ENCODE measurements around the gene ZNF678. TPM values are rescaled to one million over a fixed set of nuclear protein-coding genes. Genes with fewer than 3 reads are reported as not detected.

The ZNF678 gene
- total and polyA plus RNA-seq, 2 experiments from 2014 or later = 2.3 to 11.5 TPM

DNA sequence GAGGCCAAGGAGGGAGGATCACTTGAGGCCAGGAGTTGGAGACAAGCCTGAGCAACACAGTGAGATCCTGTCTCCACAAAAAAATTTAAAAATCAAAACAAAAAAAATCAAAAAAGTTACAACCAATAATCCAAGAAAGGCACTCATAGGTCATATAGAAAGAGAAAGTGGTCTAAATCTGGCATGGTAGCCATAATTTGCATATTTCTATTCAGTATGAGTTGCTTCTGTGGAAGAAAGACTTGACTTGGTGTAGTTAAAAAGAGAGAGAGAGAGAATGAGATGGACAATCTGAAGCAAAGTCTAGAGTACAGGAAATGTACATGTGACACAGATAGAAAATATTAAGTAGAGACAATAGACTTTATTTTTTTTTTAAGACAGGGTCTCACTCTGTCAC lies 149.3 kb downstream of the ZNF678 start:
- TF ChIP-seq EZH2 (IDR thresholded peaks at IDR 0.05; ENCODE audit: borderline replicate concordance) (no peak), EZH2phosphoT487 (IDR thresholded peaks at IDR 0.05; ENCODE audit: low read depth, severe bottlenecking, unreplicated experiment) (no peak)
- TF ChIP-seq, protein P1, sequence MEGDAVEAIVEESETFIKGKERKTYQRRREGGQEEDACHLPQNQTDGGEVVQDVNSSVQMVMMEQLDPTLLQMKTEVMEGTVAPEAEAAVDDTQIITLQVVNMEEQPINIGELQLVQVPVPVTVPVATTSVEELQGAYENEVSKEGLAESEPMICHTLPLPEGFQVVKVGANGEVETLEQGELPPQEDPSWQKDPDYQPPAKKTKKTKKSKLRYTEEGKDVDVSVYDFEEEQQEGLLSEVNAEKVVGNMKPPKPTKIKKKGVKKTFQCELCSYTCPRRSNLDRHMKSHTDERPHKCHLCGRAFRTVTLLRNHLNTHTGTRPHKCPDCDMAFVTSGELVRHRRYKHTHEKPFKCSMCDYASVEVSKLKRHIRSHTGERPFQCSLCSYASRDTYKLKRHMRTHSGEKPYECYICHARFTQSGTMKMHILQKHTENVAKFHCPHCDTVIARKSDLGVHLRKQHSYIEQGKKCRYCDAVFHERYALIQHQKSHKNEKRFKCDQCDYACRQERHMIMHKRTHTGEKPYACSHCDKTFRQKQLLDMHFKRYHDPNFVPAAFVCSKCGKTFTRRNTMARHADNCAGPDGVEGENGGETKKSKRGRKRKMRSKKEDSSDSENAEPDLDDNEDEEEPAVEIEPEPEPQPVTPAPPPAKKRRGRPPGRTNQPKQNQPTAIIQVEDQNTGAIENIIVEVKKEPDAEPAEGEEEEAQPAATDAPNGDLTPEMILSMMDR (IDR thresholded peaks at IDR 0.05; ENCODE audit: poor library complexity) = no peak

DNA sequence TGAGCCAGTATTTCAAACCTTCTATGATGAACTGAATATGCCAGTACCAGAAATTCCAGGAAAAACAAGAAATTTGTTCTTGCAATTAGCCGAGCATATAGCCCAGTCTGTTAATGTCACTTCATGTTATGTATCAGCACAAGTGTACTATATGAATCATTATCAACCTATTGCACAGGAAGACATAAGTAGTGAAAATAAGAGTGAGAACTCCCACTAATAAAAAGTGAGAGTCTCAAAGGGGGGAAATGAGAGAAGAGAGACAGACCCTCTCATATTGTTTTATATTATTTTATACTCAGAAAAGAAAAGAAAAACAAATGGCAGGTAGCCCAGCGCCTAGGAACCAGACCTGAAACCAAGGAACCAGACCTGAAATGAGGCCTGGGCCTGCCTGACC lies 155.6 kb downstream of the ZNF678 start:
- Histone ChIP-seq H3K36me3 (replicated peaks; ENCODE audit: insufficient read depth, low read depth) (no peaks in the 10 kb centered on the region), H3K9me2 (replicated peaks; ENCODE audit: insufficient read depth) (no peaks in the 10 kb centered on the region), H4K20me1 (ENCODE audit: insufficient read depth, poor library complexity, severe bottlenecking) (no peaks in the 10 kb centered on the region), H3K27me3 (no peaks in the 10 kb centered on the region), H3K79me2 (no peaks in the 10 kb centered on the region), H2AFZ (no peak overlapping the region), H3K27ac (no peak overlapping the region), H3K4me1 (ENCODE audit: insufficient read depth) (no peaks in the 10 kb centered on the region), H3K4me3 (no peak overlapping the region), H3K4me2 (no peak overlapping the region), H3K9me3 (ENCODE audit: low read depth) (peaks cover 3% of the 10 kb centered on the region)
- TF ChIP-seq EZH2phosphoT487 (IDR thresholded peaks at IDR 0.05; ENCODE audit: low read depth, severe bottlenecking, unreplicated experiment) = no peak
- TF ChIP-seq, protein P1 (IDR thresholded peaks at IDR 0.05; ENCODE audit: poor library complexity) = no peak
- TF ChIP-seq EZH2 (IDR thresholded peaks at IDR 0.05; ENCODE audit: borderline replicate concordance) = no peak
- 73% methylated on average over 2 of the region's 2 CpGs for WGBS (ENCODE audit: low lambda C conversion rate, missing lambda C conversion rate)
- DNase-seq (ENCODE audit: low spot score) = no peak

More for the DNA sequence above, 149.3 kb downstream of the ZNF678 start:
- no peak overlapping the region for H3K4me2 ChIP-seq
- DNase-seq (ENCODE audit: low spot score) = no peak
- H3K79me2 ChIP-seq = no peaks in the 10 kb centered on the region
- no peaks in the 10 kb centered on the region for H4K20me1 ChIP-seq (ENCODE audit: insufficient read depth, poor library complexity, severe bottlenecking)
- H3K9me2 ChIP-seq (replicated peaks; ENCODE audit: insufficient read depth) = no peaks in the 10 kb centered on the region
- no peaks in the 10 kb centered on the region for H3K27me3 ChIP-seq
- H3K4me3 ChIP-seq = no peak overlapping the region
- no peaks in the 10 kb centered on the region for H3K4me1 ChIP-seq (ENCODE audit: insufficient read depth)
- H3K9me3 ChIP-seq (ENCODE audit: low read depth) = peaks cover 3% of the 10 kb centered on the region
- H3K27ac ChIP-seq = no peak overlapping the region
- no peak overlapping the region for H2AFZ ChIP-seq
- H3K36me3 ChIP-seq (replicated peaks; ENCODE audit: insufficient read depth, low read depth) = no peaks in the 10 kb centered on the region

GRCh38 chr1:227723474-227723873 lies 160.1 kb downstream of the ZNF678 start:
- no peaks in the 10 kb centered on the region for H3K9me2 ChIP-seq (replicated peaks; ENCODE audit: insufficient read depth)
- 91% methylated on average over 1 of the region's 1 CpG for WGBS (ENCODE audit: low lambda C conversion rate, missing lambda C conversion rate)
- H2AFZ ChIP-seq = no peak overlapping the region
- H3K27me3 ChIP-seq = no peaks in the 10 kb centered on the region
- no peak overlapping the region for H3K27ac ChIP-seq
- no peaks in the 10 kb centered on the region for H3K36me3 ChIP-seq (replicated peaks; ENCODE audit: insufficient read depth, low read depth)
- H3K4me2 ChIP-seq = no peak overlapping the region
- H3K9me3 ChIP-seq (ENCODE audit: low read depth) = no peaks in the 10 kb centered on the region
- no peak for TF ChIP-seq EZH2 (IDR thresholded peaks at IDR 0.05; ENCODE audit: borderline replicate concordance)
- TF ChIP-seq, protein P1 (IDR thresholded peaks at IDR 0.05; ENCODE audit: poor library complexity) = no peak
- H3K4me1 ChIP-seq (ENCODE audit: insufficient read depth) = no peaks in the 10 kb centered on the region
- no peaks in the 10 kb centered on the region for H4K20me1 ChIP-seq (ENCODE audit: insufficient read depth, poor library complexity, severe bottlenecking)
- H3K79me2 ChIP-seq = no peaks in the 10 kb centered on the region
- no peak for DNase-seq (ENCODE audit: low spot score)
- H3K4me3 ChIP-seq = no peak overlapping the region

- Histone ChIP-seq H3K9me2 (replicated peaks; ENCODE audit: insufficient read depth) (no peaks in the 10 kb centered on the region), H3K4me3 (no peak overlapping the region), H3K36me3 (replicated peaks; ENCODE audit: insufficient read depth, low read depth) (no peaks in the 10 kb centered on the region), H3K27ac (no peak overlapping the region), H3K4me1 (ENCODE audit: insufficient read depth) (peaks cover 14% of the 10 kb centered on the region), H4K20me1 (ENCODE audit: insufficient read depth, poor library complexity, severe bottlenecking) (no peaks in the 10 kb centered on the region), H2AFZ (no peak overlapping the region), H3K4me2 (no peak overlapping the region), H3K79me2 (no peaks in the 10 kb centered on the region), H3K9me3 (ENCODE audit: low read depth) (no peaks in the 10 kb centered on the region), H3K27me3 (no peaks in the 10 kb centered on the region)
- no peak for DNase-seq (ENCODE audit: low spot score)
- TF ChIP-seq EZH2phosphoT487 (IDR thresholded peaks at IDR 0.05; ENCODE audit: low read depth, severe bottlenecking, unreplicated experiment) = no peak
- TF ChIP-seq, protein P1 (IDR thresholded peaks at IDR 0.05; ENCODE audit: poor library complexity) = no peak
- no peak for TF ChIP-seq EZH2 (IDR thresholded peaks at IDR 0.05; ENCODE audit: borderline replicate concordance)
- 78% methylated on average over 2 of the region's 2 CpGs for WGBS (ENCODE audit: low lambda C conversion rate, missing lambda C conversion rate)
Measured at GRCh38 chr1:227725046-227725445, 161.7 kb downstream of the ZNF678 start.

Measured in hepatocyte (in vitro differentiated cells).